C4-2B (cell line): ENCODE measurements around the gene C7orf57.
A peak's percentile ranks its signal among the peaks of the same experiment; 100 is the strongest.
"Not testable (repeated sequence)": the region's sequence is repeated elsewhere in the genome, so short reads cannot be mapped to it uniquely, and the experiment has no call there.

Experiments used
- H3K27ac ChIP-seq: fragments of 450-650 bp; 2 replicates; pipeline ENCODE4 v1.5.1; 2017
- CTCF ChIP-seq: fragments of 450-650 bp; conservative IDR thresholded peaks from 2 replicates; pipeline ENCODE4 v1.5.1; 2017; ENCODE audit warnings: mild to moderate bottlenecking
- ZFX ChIP-seq: fragments of 450-650 bp; IDR thresholded peaks from 2 replicates; pipeline ENCODE4 v1.6.1; 2017

Gene C7orf57

DNA sequence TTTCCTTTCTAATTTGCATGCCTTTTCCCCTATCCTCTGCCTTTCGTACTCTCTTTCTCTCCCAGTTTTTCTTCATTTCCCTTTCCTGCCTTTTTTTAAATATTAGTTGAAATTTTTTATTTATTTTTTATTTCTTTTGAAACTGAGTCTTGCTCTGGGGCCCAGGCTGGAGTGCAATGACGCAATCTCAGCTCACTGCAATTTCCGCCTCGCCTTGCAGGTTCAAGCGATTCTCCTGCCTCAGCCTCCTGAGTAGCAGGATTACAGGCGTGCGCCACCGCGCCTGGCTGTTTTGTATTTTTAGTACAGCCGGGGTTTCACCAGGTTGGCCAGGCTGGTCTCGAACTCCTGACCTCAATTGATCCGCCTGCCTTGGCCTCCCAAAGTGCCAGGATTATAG is 35.9 kb upstream of the C7orf57 start:
- no peak overlapping the region for H3K27ac ChIP-seq
- TF ChIP-seq CTCF: no peak

DNA sequence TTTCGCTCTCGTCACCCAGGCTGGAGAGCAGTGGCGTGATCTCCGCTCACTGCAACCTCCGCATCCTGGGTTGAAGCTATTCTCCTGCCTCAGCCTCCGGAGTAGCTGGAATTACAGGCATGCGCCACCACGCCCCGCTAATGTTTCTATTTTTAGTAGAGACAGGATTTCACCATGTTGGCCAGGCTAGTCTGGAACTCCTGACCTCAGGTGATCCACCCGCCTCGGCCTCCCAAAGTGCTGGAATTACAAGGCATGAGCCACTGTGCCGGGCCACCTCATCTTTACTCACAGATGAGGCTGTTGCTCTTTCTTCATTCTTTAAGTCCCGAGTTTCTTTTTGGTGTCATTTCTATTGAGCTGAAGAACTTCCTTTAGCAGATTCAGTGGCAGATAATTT is 35.2 kb upstream of the C7orf57 start:
- H3K27ac ChIP-seq: not testable (repeated sequence)

GRCh38 chr7:48004032-48004431 is 31.3 kb upstream of the C7orf57 start:
- TF ChIP-seq CTCF: no peak
- TF ChIP-seq ZFX: no peak
- H3K27ac ChIP-seq: no peak overlapping the region

DNA sequence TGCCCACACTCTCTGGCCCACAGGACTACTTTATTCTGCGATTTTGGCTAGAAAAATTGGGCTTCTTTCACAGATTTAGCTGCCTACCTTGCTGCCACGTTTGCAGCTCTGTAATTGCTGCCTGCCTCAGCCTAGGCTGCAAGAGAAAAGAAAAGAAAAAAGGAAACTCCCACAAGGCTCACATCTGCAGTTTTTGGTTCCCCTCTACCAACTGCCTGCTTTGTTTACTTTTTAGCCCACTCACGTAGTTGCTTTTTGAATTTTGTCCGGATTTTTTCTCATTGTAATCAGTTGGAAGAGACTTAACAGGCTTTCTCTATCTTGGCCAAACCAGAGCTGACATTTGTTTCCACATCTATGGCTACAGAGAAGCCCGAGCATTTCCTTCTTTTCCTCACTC is 30.7 kb upstream of the C7orf57 start:
- TF ChIP-seq CTCF (no peak), ZFX (no peak)
- H3K27ac ChIP-seq: no peak overlapping the region

GRCh38 chr7:48006866-48007265 is 28.5 kb upstream of the C7orf57 start:
- no peak overlapping the region for H3K27ac ChIP-seq
- TF ChIP-seq CTCF: no peak
- no peak for TF ChIP-seq ZFX

DNA sequence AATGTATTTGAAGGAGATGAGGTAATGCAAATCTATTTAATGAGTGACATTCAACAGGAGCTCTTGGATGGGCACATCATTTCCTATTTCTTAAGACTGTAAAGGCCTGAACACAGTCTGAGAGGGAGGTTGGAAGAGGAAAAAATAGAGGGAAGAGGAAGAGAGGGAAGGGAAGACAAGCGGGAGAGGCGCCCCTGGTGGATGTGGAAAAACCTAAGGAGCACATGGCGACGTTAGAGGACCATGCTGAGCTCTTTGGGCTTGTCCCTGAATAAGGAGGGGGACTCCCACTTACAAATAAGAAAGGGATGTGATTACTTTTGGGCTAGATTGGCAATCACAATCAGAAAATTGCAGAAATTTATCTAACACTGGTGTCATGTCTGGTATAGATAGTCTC is 26.1 kb upstream of the C7orf57 start:
- TF ChIP-seq CTCF (peak; percentile 29), ZFX (no peak)
- H3K27ac ChIP-seq: no peak overlapping the region

DNA sequence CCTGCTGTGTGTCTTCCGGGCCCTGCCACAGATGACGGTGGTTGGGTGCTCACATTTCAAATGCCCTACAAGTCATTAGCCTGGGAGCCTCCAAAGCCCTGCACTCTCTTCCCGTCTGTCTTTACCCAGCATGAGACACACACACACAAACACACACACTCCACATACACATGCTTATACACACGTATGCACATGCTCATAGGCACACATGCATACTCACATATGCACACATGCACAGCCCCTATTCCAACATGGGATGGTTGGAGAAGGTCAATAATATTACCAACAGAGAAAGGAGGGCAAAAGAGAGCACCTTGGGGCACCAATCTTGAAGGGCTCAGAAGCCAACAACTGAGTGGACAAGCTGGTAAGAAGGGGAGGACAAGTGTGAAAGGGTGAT is 25.4 kb upstream of the C7orf57 start:
- TF ChIP-seq CTCF: no peak
- TF ChIP-seq ZFX: no peak
- H3K27ac ChIP-seq: no peak overlapping the region

GRCh38 chr7:48011323-48011722 is 24.0 kb upstream of the C7orf57 start:
- H3K27ac ChIP-seq: no peak overlapping the region
- TF ChIP-seq ZFX (no peak), CTCF (no peak)
